ENCODE results near the gene TOMM7. TPM values are rescaled to one million over a fixed set of nuclear protein-coding genes. Genes with fewer than 3 reads are reported as not detected.

TOMM7 gene
- polyA plus RNA-seq, 1 of the 3 experiments (the other 2 are of a cell fraction), result 546 TPM

DNA sequence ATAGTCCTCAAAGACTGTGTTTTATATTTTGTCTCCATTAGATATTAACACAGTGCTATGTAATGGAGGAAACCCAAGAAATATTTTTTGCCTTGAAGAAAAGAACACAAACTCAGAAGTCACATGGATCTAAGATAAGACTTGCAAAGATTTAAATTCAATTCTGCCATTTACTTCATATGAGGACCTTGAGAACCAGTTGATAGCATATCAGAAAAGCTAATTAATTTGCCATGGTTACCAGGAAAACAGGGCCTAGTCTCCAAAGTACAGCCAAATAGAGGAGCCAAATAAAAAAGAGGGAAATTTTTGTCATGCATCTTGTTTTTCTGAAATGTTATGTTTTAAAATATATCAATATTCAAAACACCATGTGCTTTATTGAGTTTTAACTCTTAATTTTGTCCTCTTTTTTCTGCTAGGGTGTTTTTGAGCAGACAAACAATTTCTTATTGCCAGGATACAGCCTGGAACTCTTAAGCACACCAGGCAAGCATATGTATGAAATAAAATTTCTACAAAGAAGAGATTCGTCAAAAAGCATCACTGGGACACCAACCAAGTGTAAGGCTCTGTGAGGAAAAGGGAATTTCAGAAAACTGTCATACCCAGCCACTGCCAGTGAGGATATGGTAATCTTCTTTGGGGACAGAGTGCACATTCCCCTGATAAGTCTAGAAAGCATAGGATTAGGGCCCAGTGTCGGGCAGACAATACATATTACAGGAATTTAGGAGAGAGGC, 10.6 kb upstream of the TOMM7 start (continued):
- TF ChIP-seq, protein P1, sequence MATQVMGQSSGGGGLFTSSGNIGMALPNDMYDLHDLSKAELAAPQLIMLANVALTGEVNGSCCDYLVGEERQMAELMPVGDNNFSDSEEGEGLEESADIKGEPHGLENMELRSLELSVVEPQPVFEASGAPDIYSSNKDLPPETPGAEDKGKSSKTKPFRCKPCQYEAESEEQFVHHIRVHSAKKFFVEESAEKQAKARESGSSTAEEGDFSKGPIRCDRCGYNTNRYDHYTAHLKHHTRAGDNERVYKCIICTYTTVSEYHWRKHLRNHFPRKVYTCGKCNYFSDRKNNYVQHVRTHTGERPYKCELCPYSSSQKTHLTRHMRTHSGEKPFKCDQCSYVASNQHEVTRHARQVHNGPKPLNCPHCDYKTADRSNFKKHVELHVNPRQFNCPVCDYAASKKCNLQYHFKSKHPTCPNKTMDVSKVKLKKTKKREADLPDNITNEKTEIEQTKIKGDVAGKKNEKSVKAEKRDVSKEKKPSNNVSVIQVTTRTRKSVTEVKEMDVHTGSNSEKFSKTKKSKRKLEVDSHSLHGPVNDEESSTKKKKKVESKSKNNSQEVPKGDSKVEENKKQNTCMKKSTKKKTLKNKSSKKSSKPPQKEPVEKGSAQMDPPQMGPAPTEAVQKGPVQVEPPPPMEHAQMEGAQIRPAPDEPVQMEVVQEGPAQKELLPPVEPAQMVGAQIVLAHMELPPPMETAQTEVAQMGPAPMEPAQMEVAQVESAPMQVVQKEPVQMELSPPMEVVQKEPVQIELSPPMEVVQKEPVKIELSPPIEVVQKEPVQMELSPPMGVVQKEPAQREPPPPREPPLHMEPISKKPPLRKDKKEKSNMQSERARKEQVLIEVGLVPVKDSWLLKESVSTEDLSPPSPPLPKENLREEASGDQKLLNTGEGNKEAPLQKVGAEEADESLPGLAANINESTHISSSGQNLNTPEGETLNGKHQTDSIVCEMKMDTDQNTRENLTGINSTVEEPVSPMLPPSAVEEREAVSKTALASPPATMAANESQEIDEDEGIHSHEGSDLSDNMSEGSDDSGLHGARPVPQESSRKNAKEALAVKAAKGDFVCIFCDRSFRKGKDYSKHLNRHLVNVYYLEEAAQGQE (IDR thresholded peaks at IDR 0.05; ENCODE audit: low read depth, low read length), result no peak
- no peak for TF ChIP-seq NFIC (IDR thresholded peaks at IDR 0.05; ENCODE audit: borderline replicate concordance)

GRCh38 chr7:22832401-22832800, 9.8 kb upstream of the TOMM7 start:
- no peak for DNase-seq
- Histone ChIP-seq H3K4me3 (ENCODE audit: low read depth in 2 of 2, low read length in 1 of 2) (no peak overlapping the region), H3K27me3 (ENCODE audit: insufficient read depth) (peaks cover 23% of the 10 kb centered on the region; the same call in 1 of the 2 replicates), H3K36me3 (replicated peaks in 1 of 2; ENCODE audit: control insufficient read depth in 1 of 2, insufficient read depth in 2 of 2, low read length in 1 of 2) (no peaks in the 10 kb centered on the region), H3K4me1 (ENCODE audit: control insufficient read depth in 1 of 2, insufficient read depth in 2 of 2, low read depth in 1 of 2, low read length in 1 of 2) (no peaks in the 10 kb centered on the region), H3K9ac (no peak overlapping the region), H3F3A (replicated peaks; ENCODE audit: insufficient read depth) (peaks cover 4% of the 10 kb centered on the region), H3K79me2 (ENCODE audit: insufficient read depth) (no peaks in the 10 kb centered on the region), H4K20me1 (ENCODE audit: insufficient read depth) (no peaks in the 10 kb centered on the region), H2AFZ (ENCODE audit: low read depth) (no peak overlapping the region), H3K4me2 (no peak overlapping the region), H3K9me3 (no peaks in the 10 kb centered on the region), H3K27ac (ENCODE audit: low read depth in 2 of 2, low read length in 1 of 2) (no peak overlapping the region; a peak in 1 of 4 replicates), H3K9me2 (no peaks in the 10 kb centered on the region)
- no peak for TF ChIP-seq SIN3A (IDR thresholded peaks at IDR 0.05; ENCODE audit: borderline replicate concordance, low read depth, low read length)
- TF ChIP-seq, protein P1 (IDR thresholded peaks at IDR 0.05; ENCODE audit: low read depth, low read length), result no peak
- TF ChIP-seq, protein P2, sequence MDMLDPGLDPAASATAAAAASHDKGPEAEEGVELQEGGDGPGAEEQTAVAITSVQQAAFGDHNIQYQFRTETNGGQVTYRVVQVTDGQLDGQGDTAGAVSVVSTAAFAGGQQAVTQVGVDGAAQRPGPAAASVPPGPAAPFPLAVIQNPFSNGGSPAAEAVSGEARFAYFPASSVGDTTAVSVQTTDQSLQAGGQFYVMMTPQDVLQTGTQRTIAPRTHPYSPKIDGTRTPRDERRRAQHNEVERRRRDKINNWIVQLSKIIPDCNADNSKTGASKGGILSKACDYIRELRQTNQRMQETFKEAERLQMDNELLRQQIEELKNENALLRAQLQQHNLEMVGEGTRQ (IDR thresholded peaks at IDR 0.05; ENCODE audit: borderline replicate concordance, low read depth, low read length), result no peak
- no peak for TF ChIP-seq CHD2 (IDR thresholded peaks at IDR 0.05; ENCODE audit: low read length, partially characterized antibody)
- TF ChIP-seq POLR2AphosphoS5 (IDR thresholded peaks at IDR 0.05; ENCODE audit: low read depth, low read length), result no peak
- no peak for TF ChIP-seq YY1 (IDR thresholded peaks at IDR 0.05; ENCODE audit: low read depth)
- TF ChIP-seq FOXM1 (IDR thresholded peaks at IDR 0.05; ENCODE audit: low read depth), result no peak
- ChIA-PET POLR2A (no interaction called here), CTCF (interaction anchor here (0.8 kb wide), 1 partner anchor 272 kb away, joined by 3 read pairs; no protein-coding TSS in a partner anchor)
- 50% methylated on average over 3 of the region's 3 CpGs for WGBS (ENCODE audit: low lambda C conversion rate)
